Muscle layer of colon (tissue), 2 donors: Measurements from ENCODE around the gene RPL31.

Experiments
- H3K27ac ChIP-seq: one replicate; pipeline ENCODE4 v1.7.0; 2013; ENCODE audit warnings: low read depth, mild to moderate bottlenecking, low read length, moderate library complexity
- H3K27me3 ChIP-seq, 2 donors: one replicate each; pipeline ENCODE4 v1.7.0; 2013; ENCODE audit warnings: low read length in 2 of 2, mild to moderate bottlenecking in 2 of 2; ENCODE audit not compliant: insufficient read depth in 2 of 2, control insufficient read depth in 1 of 2
- H3K36me3 ChIP-seq: one replicate; pipeline ENCODE4 v1.7.0; 2013; ENCODE audit warnings: mild to moderate bottlenecking, low read length; ENCODE audit not compliant: insufficient read depth
- H3K4me1 ChIP-seq: one replicate; pipeline ENCODE4 v1.7.0; 2013; ENCODE audit warnings: mild to moderate bottlenecking, low read length; ENCODE audit not compliant: insufficient read depth
- H3K4me3 ChIP-seq, 2 donors: one replicate each; pipeline ENCODE4 v1.7.0; 2013; ENCODE audit warnings: low read length in 2 of 2, low read depth in 1 of 2, mild to moderate bottlenecking in 1 of 2, moderate library complexity in 1 of 2
- H3K9ac ChIP-seq: one replicate; pipeline ENCODE4 v1.7.0; 2013; ENCODE audit warnings: low read length
- H3K9me3 ChIP-seq: one replicate; pipeline ENCODE4 v1.7.0; 2013; ENCODE audit warnings: mild to moderate bottlenecking, low read length
- donor health status: abdominal sarcoma.
- donor health status: Adenocarcinoma of cecum.

Gene RPL31

DNA sequence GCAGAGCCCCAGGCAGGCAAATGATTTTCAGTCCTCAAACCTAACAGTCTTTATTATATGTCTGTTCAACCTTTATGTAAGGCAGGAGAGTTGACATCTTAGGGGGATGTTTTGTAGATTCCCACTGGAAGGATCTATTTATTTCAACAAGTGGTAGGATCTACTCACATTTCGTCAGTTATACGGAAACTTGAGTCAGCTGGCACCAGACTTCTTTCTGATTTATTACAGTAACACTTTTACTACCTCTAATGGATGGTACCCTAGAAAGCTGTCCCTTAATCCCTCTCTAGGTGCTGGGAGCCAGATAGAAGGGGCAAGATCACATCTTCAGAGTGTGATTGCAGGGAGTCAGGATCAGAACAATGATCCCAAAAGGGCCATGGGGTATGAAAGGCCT, 2.1 kb upstream of the RPL31 start:
- Histone ChIP-seq H3K27me3 (no peaks in the 10 kb centered on the region), H3K9ac (no peak overlapping the region), H3K36me3 (peaks cover 16% of the 10 kb centered on the region), H3K9me3 (no peaks in the 10 kb centered on the region), H3K27ac (no peak overlapping the region), H3K4me3 (no peak overlapping the region), H3K4me1 (peaks cover 19% of the 10 kb centered on the region)

- H3K9me3 ChIP-seq: no peaks in the 10 kb centered on the region
- no peaks in the 10 kb centered on the region for H3K27me3 ChIP-seq
- peak overlapping the region; percentile 77 for H3K9ac ChIP-seq
- H3K27ac ChIP-seq: peak overlapping the region; percentile 85
- H3K4me3 ChIP-seq: peak overlapping the region; percentile 61 to 79
- peaks cover 41% of the 10 kb centered on the region for H3K36me3 ChIP-seq
- H3K4me1 ChIP-seq: peaks cover 19% of the 10 kb centered on the region
Measured at GRCh38 chr2:101002562-101003277, 631 bp downstream of the RPL31 start.

DNA sequence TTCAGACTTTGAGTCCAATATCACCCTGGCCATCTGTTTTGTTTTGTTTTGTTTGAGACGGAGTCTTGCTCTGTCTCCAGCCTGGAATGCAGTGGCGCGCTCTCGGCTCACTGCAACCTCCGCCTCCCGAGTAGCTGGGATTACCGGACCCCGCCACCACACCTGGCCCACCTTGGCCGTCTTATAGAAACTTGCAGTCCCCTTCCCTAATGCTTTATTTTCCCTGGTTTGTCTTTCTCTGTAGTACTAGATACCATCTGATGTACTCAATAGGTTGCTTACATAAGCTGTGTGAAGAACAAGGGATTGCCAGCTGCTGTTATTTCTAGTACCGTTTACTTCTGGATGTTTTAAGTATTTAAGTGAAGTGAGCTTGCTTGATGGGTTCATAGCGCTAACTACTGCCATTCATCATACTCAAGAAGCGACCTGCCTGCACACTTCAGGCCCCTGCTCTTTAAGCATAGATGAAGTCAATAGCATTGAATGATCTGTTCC, 1.2 kb downstream of the RPL31 start:
- Histone ChIP-seq H3K27ac (peak overlapping the region; percentile 85), H3K9ac (peak overlapping the region; percentile 77), H3K36me3 (peaks cover 47% of the 10 kb centered on the region), H3K27me3 (no peaks in the 10 kb centered on the region), H3K4me1 (peaks cover 19% of the 10 kb centered on the region), H3K9me3 (no peaks in the 10 kb centered on the region), H3K4me3 (peak overlapping the region; percentile 61 to 79)

- Histone ChIP-seq H3K27me3 (no peaks in the 10 kb centered on the region), H3K9me3 (no peaks in the 10 kb centered on the region), H3K4me3 (no peak overlapping the region), H3K36me3 (peaks cover 48% of the 10 kb centered on the region), H3K4me1 (peaks cover 19% of the 10 kb centered on the region), H3K27ac (no peak overlapping the region), H3K9ac (no peak overlapping the region)
Measured at GRCh38 chr2:101004620-101005325, 2.7 kb downstream of the RPL31 start.

DNA sequence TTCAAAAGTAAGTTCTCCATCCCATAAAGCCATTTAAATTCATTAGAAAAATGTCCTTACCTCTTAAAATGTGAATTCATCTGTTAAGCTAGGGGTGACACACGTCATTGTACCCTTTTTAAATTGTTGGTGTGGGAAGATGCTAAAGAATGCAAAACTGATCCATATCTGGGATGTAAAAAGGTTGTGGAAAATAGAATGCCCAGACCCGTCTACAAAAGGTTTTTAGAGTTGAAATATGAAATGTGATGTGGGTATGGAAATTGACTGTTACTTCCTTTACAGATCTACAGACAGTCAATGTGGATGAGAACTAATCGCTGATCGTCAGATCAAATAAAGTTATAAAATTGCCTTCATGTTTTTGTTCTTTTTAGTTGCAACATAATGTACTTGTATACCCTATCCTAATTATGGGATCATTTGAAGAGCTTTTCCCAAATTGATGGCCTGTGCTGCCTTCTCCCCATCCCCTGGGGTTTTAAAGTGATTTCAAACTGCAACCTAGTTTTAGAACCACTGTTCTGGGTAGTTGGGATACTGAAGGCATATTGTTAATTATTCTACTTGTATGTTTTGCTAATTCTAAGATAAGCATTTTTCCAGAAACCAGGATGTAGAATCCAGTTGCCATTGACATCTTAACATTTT, 4.1 kb downstream of the RPL31 start:
- Histone ChIP-seq H3K9me3 (no peaks in the 10 kb centered on the region), H3K4me3 (no peak overlapping the region), H3K27me3 (no peaks in the 10 kb centered on the region), H3K9ac (no peak overlapping the region), H3K27ac (no peak overlapping the region), H3K4me1 (peaks cover 19% of the 10 kb centered on the region), H3K36me3 (peaks cover 48% of the 10 kb centered on the region)

DNA sequence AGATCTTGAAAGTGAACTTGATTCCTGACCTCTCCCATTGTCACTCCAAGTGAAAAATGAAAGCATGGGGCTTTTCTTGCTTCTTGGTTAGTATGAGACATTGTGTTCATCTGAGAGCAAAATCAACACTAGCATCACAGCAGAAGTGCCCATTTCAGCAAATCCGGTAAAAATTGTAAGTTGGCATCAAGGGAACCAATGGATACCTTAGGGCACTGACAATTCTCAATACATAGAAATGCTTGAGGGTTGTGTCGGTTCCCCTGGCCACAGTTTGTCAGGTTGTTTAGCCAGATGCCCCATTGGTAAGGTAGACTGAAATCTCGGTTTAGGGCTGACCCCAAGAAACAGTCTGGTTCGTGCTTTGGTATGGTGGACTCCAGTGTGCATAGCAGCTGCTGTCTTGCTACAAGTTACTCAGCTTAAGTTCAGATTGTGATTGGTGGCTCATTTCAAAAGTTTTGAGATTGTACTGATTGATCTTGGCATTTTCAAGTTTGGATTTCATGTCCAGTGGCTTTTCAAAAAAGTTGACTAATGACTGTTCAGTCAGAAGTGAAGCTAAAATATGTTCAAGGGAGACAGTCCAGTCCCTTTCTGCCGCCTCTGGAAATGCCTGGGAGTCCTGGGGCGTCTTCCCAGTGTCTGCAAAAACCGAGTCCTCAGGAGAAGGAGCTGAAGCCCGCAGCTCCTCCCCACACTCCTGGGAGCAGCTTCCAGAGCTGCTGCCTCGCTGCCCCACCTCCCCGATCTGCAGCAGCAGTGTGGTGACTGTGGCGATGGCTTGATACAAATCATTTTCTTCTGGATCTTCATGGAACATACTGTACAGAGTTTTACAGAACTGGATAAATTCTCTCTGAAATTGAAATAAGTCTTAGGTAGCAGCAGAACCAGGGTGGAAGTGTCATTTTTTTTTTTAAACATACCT, 5.6 kb downstream of the RPL31 start:
- no peak overlapping the region for H3K9ac ChIP-seq
- no peak overlapping the region for H3K27ac ChIP-seq
- H3K27me3 ChIP-seq: no peaks in the 10 kb centered on the region
- peaks cover 15% of the 10 kb centered on the region for H3K4me1 ChIP-seq
- H3K36me3 ChIP-seq: peaks cover 52% of the 10 kb centered on the region
- no peak overlapping the region for H3K4me3 ChIP-seq
- H3K9me3 ChIP-seq: no peaks in the 10 kb centered on the region

GRCh38 chr2:101011152-101011551, 9.1 kb downstream of the RPL31 start:
- Histone ChIP-seq H3K27ac (no peak overlapping the region), H3K4me1 (no peaks in the 10 kb centered on the region), H3K9me3 (no peaks in the 10 kb centered on the region), H3K4me3 (no peak overlapping the region), H3K9ac (no peak overlapping the region), H3K27me3 (no peaks in the 10 kb centered on the region), H3K36me3 (peaks cover 35% of the 10 kb centered on the region)

DNA sequence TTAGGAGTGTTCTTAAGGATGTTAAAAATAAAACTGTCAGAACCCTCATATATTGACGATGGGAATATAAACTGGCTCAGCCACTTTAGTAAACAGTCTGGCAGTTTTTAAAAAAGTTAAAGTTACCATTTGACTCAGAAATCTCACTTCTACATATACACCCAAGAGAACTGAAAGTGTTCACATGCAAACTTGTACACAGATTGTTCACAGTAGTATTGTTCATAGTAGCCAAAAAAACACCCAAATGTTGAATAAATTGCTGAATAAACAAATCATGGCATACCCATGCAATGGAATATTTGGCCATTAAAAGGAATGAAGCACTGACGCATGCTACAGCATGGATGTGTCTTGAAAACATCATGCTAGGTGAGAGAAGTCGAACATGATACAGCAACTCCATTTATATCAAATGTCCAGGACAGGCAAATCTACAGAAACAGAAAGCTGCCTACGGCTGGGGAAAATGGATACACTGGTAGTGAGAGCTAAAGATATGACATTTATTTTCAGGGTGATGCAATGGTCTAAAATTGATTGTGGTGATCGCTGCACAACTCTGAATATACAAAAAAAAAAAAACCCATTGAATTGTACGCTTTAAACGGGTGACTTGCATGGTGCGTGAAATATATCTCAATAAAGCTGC, 10.1 kb downstream of the RPL31 start:
- Histone ChIP-seq H3K9me3 (no peaks in the 10 kb centered on the region), H3K27me3 (no peaks in the 10 kb centered on the region), H3K4me3 (no peak overlapping the region), H3K9ac (no peak overlapping the region), H3K36me3 (peaks cover 25% of the 10 kb centered on the region), H3K27ac (no peak overlapping the region), H3K4me1 (no peaks in the 10 kb centered on the region)

DNA sequence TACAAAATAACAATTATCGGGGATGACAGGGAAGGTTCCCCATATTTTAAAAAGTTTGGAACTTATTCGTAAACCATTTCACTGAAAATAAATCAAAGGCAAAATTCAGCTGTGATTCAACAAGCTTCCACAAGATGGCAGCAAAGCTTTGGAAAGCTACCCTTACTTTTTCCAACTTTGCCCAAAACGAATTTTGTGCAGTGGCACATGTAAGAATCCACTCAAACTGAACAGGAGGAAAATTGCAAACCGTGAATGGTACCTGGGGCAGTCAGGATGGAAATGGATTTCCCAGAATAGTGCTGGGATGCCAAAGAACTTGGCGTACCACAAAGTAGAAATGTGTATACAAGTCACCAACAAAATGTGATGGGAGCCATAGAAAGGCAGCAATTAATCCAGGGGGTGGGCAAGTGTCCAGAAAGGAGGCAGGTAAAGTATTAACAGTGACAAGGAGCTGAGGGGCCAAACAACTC, 10.7 kb downstream of the RPL31 start:
- peaks cover 19% of the 10 kb centered on the region for H3K36me3 ChIP-seq
- no peak overlapping the region for H3K27ac ChIP-seq
- no peak overlapping the region for H3K9ac ChIP-seq

GRCh38 chr2:101014264-101014857, 12.3 kb downstream of the RPL31 start:
- no peak overlapping the region for H3K9ac ChIP-seq
- H3K9me3 ChIP-seq: no peaks in the 10 kb centered on the region
- no peaks in the 10 kb centered on the region for H3K27me3 ChIP-seq
- H3K4me3 ChIP-seq: no peak overlapping the region
- H3K4me1 ChIP-seq: no peaks in the 10 kb centered on the region
- H3K27ac ChIP-seq: no peak overlapping the region
- peaks cover 18% of the 10 kb centered on the region for H3K36me3 ChIP-seq

More for the DNA sequence above, 10.7 kb downstream of the RPL31 start:
- Histone ChIP-seq H3K4me1 (no peaks in the 10 kb centered on the region), H3K4me3 (no peak overlapping the region), H3K9me3 (no peaks in the 10 kb centered on the region), H3K27me3 (no peaks in the 10 kb centered on the region)
